ENCODE measurements around the gene TSC2. TPM values are rescaled to one million over a fixed set of nuclear protein-coding genes. Genes with fewer than 3 reads are reported as not detected.

TSC2 gene
- total and polyA plus RNA-seq, 4 donors = 36.5 to 146 (median 72.7) TPM

DNA sequence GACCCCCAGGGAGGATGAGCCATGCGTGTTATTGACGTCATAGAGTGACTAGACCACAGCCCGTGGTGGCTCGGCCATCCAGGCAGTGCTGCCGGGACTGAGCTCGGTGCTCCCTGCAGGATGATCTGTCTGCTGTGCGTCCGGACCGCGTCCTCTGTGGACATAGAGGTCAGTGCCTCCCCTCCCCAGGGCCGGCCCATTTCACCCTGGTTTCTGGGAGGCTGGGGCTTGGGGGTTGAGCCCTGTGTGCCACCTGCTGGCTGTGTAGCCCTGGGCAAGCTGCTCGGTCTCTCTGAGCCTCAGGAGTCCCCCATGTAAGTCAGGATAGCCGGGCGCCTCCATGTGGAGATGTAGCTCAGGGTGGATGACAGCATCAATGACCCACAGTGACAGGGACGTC, 8.3 kb downstream of the TSC2 start:
- Histone ChIP-seq H3K4me3 (no peak overlapping the region), H3K36me3 (ENCODE audit: control insufficient read depth in 4 of 4, insufficient read depth in 4 of 4, low read length in 4 of 4) (peaks cover 0 to 68% (median 31%) of the 10 kb centered on the region in 4 donors), H3K9ac (ENCODE audit: insufficient read depth in 1 of 2, low read length in 2 of 2) (no peak overlapping the region), H3K27me3 (ENCODE audit: control insufficient read depth in 3 of 3, insufficient read depth in 3 of 3, low read length in 2 of 3) (no peaks in the 10 kb centered on the region), H3K9me3 (ENCODE audit: control insufficient read depth in 4 of 4, insufficient read depth in 3 of 4, low read length in 3 of 4) (no peaks in the 10 kb centered on the region), H3K27ac (ENCODE audit: low read depth in 1 of 2, low read length in 1 of 2) (no peak overlapping the region), H3K4me1 (ENCODE audit: control insufficient read depth in 5 of 5, insufficient read depth in 5 of 5, low read length in 5 of 5) (no peaks in the 10 kb centered on the region)
- ATAC-seq (ENCODE audit: insufficient read depth, low FRiP score) = peak; percentile 12
- WGBS, 2 donors = 58 to 72% methylated on average over 15 of the region's 15 CpGs
- DNase-seq = no peak
- TF ChIP-seq, protein P1, sequence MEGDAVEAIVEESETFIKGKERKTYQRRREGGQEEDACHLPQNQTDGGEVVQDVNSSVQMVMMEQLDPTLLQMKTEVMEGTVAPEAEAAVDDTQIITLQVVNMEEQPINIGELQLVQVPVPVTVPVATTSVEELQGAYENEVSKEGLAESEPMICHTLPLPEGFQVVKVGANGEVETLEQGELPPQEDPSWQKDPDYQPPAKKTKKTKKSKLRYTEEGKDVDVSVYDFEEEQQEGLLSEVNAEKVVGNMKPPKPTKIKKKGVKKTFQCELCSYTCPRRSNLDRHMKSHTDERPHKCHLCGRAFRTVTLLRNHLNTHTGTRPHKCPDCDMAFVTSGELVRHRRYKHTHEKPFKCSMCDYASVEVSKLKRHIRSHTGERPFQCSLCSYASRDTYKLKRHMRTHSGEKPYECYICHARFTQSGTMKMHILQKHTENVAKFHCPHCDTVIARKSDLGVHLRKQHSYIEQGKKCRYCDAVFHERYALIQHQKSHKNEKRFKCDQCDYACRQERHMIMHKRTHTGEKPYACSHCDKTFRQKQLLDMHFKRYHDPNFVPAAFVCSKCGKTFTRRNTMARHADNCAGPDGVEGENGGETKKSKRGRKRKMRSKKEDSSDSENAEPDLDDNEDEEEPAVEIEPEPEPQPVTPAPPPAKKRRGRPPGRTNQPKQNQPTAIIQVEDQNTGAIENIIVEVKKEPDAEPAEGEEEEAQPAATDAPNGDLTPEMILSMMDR (IDR thresholded peaks at IDR 0.05; ENCODE audit: control extremely low read depth, extremely low read depth) = peak; percentile 13

DNA sequence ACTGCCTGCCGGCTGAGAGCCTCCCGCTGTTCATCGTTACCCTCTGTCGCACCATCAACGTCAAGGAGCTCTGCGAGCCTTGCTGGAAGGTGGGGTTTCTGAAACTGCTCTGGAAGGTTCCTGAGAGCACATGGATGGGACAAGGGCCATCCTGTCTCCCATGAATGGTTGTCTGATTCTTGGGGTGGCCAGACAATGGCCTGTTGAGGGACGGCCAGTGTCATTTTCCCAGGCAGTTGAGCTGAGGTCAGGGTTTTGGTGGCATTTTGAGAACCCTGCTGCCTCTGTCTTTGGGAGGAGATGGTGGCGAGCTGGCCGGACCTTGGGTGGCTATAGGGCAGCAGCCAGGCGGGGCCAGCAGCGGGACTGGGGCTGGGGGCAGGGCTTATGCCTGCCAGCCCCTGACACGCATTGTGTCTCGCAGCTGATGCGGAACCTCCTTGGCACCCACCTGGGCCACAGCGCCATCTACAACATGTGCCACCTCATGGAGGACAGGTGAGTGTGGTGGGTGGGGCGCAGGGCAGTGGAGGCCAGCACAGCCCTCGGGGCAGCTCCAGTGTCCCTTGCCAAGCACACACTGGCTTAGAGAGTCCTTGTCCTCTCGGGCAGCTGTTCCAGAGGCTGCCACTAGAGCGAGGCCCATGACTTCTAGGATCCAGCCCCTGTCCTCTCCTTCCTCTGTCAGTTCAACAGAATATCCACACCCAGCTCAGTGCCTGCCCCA, 9.1 kb downstream of the TSC2 start:
- no peaks in the 10 kb centered on the region for H3K4me1 ChIP-seq (ENCODE audit: control insufficient read depth in 5 of 5, insufficient read depth in 5 of 5, low read length in 5 of 5)
- DNase-seq (no peak), ATAC-seq (ENCODE audit: insufficient read depth, low FRiP score) (no peak)
- 93 to 95% methylated on average over 19 of the region's 19 CpGs for WGBS, 2 donors
- no peaks in the 10 kb centered on the region for H3K27me3 ChIP-seq (ENCODE audit: control insufficient read depth in 3 of 3, insufficient read depth in 3 of 3, low read length in 2 of 3)
- no peak overlapping the region for H3K4me3 ChIP-seq
- TF ChIP-seq, protein P1 (IDR thresholded peaks at IDR 0.05; ENCODE audit: control extremely low read depth, extremely low read depth) = no peak
- H3K27ac ChIP-seq (ENCODE audit: low read depth in 1 of 2, low read length in 1 of 2) = no peak overlapping the region
- H3K36me3 ChIP-seq (ENCODE audit: control insufficient read depth in 4 of 4, insufficient read depth in 4 of 4, low read length in 4 of 4) = peaks cover 0 to 67% (median 28%) of the 10 kb centered on the region in 4 donors
- no peaks in the 10 kb centered on the region for H3K9me3 ChIP-seq (ENCODE audit: control insufficient read depth in 4 of 4, insufficient read depth in 3 of 4, low read length in 3 of 4)
- H3K9ac ChIP-seq (ENCODE audit: insufficient read depth in 1 of 2, low read length in 2 of 2) = no peak overlapping the region

DNA sequence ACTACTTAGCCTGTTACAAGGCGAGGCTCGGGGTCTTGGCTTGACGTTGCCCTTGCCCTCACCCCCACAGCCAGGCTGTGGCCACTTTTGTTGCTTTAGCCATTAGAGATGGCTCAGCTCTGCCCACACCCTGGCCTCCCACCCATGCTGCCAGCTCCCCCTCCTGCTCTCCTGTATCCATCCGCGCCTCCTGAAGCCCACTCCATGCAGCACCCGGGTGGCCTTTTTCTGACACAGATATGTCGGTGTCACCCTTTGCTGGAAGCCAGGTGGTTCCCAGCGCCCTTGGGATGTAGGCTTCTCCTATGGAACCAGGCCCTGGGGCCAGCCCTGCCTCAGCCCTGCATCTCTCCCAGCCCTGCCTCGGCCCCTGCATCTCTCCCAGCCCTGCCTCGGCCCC, 9.7 kb downstream of the TSC2 start:
- DNase-seq = no peak
- no peak overlapping the region for H3K27ac ChIP-seq (ENCODE audit: low read depth in 1 of 2, low read length in 1 of 2)
- H3K4me3 ChIP-seq = no peak overlapping the region
- TF ChIP-seq, protein P1 (IDR thresholded peaks at IDR 0.05; ENCODE audit: control extremely low read depth, extremely low read depth) = no peak
- no peak for ATAC-seq (ENCODE audit: insufficient read depth, low FRiP score)
- H3K27me3 ChIP-seq (ENCODE audit: control insufficient read depth in 3 of 3, insufficient read depth in 3 of 3, low read length in 2 of 3) = no peaks in the 10 kb centered on the region
- H3K9ac ChIP-seq (ENCODE audit: insufficient read depth in 1 of 2, low read length in 2 of 2) = no peak overlapping the region
- 94 to 96% methylated on average over 9 to 10 of the region's 10 CpGs for WGBS, 2 donors
- H3K4me1 ChIP-seq (ENCODE audit: control insufficient read depth in 5 of 5, insufficient read depth in 5 of 5, low read length in 5 of 5) = no peaks in the 10 kb centered on the region
- H3K9me3 ChIP-seq (ENCODE audit: control insufficient read depth in 4 of 4, insufficient read depth in 3 of 4, low read length in 3 of 4) = no peaks in the 10 kb centered on the region
- H3K36me3 ChIP-seq (ENCODE audit: control insufficient read depth in 4 of 4, insufficient read depth in 4 of 4, low read length in 4 of 4) = peaks cover 0 to 68% (median 28%) of the 10 kb centered on the region in 4 donors
